Measurements from ENCODE around the gene PTPRR. TPM values are rescaled to one million over a fixed set of nuclear protein-coding genes. Genes with fewer than 3 reads are reported as not detected.
A peak's percentile ranks its signal among the peaks of the same experiment; 100 is the strongest.

PTPRR gene
- total and polyA plus RNA-seq, 12 donors = 0.11 to 3.7 (median 0.56) TPM; not detected in 1

GRCh38 chr12:70875628-70876027, 44.9 kb downstream of the PTPRR start:
- no peak for TF ChIP-seq POLR2A (IDR thresholded peaks at IDR 0.05)
- TF ChIP-seq CTCF (IDR thresholded peaks at IDR 0.05) = no peak
- Histone ChIP-seq H3K27me3 (no peaks in the 10 kb centered on the region), H3K27ac (no peak overlapping the region), H3K4me1 (replicated peaks in 1 of 2) (no peaks in the 10 kb centered on the region), H3K9me3 (replicated peaks in 1 of 3) (no peaks in the 10 kb centered on the region), H3K4me3 (no peak overlapping the region), H3K36me3 (replicated peaks in 1 of 2) (no peaks in the 10 kb centered on the region)
- DNase-seq = no peak
- intact Hi-C loops (cut with DNase I) = no loop called here

- WGBS, 4 donors = 66 to 75% (median 72%) methylated on average over 3 of the region's 3 CpGs
- H3K9me3 ChIP-seq (replicated peaks in 1 of 3) = no peaks in the 10 kb centered on the region
- no peak overlapping the region for H3K4me3 ChIP-seq
- no peak overlapping the region for H3K27ac ChIP-seq
- H3K27me3 ChIP-seq = no peaks in the 10 kb centered on the region
- no peak for DNase-seq
- TF ChIP-seq CTCF (IDR thresholded peaks at IDR 0.05) (no peak), POLR2A (IDR thresholded peaks at IDR 0.05) (no peak)
- H3K4me1 ChIP-seq (replicated peaks in 1 of 2) = no peaks in the 10 kb centered on the region
- no peaks in the 10 kb centered on the region for H3K36me3 ChIP-seq (replicated peaks in 1 of 2)
- intact Hi-C loops (cut with DNase I) = loop anchor here in 1 of 2 donors (10.0 kb wide), 1 partner anchor 120 kb away; no protein-coding TSS in a partner anchor
These were observed 65.5 kb downstream of the PTPRR start for GRCh38 chr12:70854881-70855568.

- Histone ChIP-seq H3K27me3 (no peaks in the 10 kb centered on the region), H3K27ac (no peak overlapping the region), H3K36me3 (replicated peaks in 1 of 2) (no peaks in the 10 kb centered on the region), H3K4me1 (replicated peaks in 1 of 2) (no peaks in the 10 kb centered on the region), H3K9me3 (replicated peaks in 1 of 3) (no peaks in the 10 kb centered on the region), H3K4me3 (no peak overlapping the region)
- intact Hi-C loops (cut with DNase I) = loop anchor here in 1 of 2 donors (10.0 kb wide), 1 partner anchor 119 kb away; no protein-coding TSS in a partner anchor
- WGBS, 4 donors = 38 to 50% (median 46%) methylated on average over 3 of the region's 3 CpGs
- TF ChIP-seq CTCF (IDR thresholded peaks at IDR 0.05) (no peak), POLR2A (IDR thresholded peaks at IDR 0.05) (no peak)
- DNase-seq = no peak
These were observed 66.4 kb downstream of the PTPRR start for GRCh38 chr12:70854138-70854537.

GRCh38 chr12:70853326-70853725, 67.2 kb downstream of the PTPRR start:
- TF ChIP-seq POLR2A (IDR thresholded peaks at IDR 0.05) (no peak), CTCF (IDR thresholded peaks at IDR 0.05) (no peak)
- H3K9me3 ChIP-seq (replicated peaks in 1 of 3) = no peaks in the 10 kb centered on the region
- H3K36me3 ChIP-seq (replicated peaks in 1 of 2) = no peaks in the 10 kb centered on the region
- 59 to 75% (median 74%) methylated on average over 3 of the region's 3 CpGs for WGBS, 4 donors
- intact Hi-C loops (cut with DNase I) = loop anchor here in 1 of 2 donors (10.0 kb wide), 1 partner anchor 119 kb away; no protein-coding TSS in a partner anchor
- no peaks in the 10 kb centered on the region for H3K4me1 ChIP-seq (replicated peaks in 1 of 2)
- H3K27ac ChIP-seq = no peak overlapping the region
- DNase-seq = peak in 3 of 7 donors; percentile 8 to 37 (median 34)
- H3K4me3 ChIP-seq = no peak overlapping the region
- no peaks in the 10 kb centered on the region for H3K27me3 ChIP-seq

All from adrenal gland (tissue), 12 donors.